HG03442 (cell line): ENCODE measurements around the gene TEX101.
"Not testable (repeated sequence)": the region's sequence is repeated elsewhere in the genome, so short reads cannot be mapped to it uniquely, and the experiment has no call there.

Experiments
- ATAC-seq: cut with Tn5 transposase; IDR thresholded peaks from one replicate; pipeline ENCODE4 v1.9.1; 2021; ENCODE audit warnings: mild to moderate bottlenecking, moderate library complexity; ENCODE audit not compliant: unreplicated experiment

TEX101 gene

DNA sequence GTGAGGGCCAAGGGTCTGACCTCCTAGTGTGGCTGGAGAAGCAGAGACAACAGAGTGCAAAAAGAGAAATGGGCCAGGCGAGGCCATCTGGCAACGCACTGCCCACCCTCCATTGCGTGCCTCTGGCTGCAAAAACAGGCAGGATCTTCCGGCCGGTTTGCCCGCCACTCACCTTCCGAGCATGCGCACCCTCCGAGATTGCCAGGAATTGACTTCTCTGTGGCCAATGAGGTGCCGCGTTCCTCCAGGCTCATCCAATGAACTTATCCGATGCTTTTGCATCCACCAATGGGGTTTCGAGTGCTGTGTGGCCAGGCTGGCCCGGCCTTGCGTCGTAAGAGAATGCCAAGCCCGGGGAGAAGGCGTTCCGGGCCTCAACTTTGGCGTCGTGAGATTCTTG lies at the start of gene TEX101:
Gene TEX101 (plus strand): TSS at position 337 of the 400 bp plus-strand sequence. CDS start 1,030 bp downstream, outside the sequence.
- ATAC-seq: no peak

DNA sequence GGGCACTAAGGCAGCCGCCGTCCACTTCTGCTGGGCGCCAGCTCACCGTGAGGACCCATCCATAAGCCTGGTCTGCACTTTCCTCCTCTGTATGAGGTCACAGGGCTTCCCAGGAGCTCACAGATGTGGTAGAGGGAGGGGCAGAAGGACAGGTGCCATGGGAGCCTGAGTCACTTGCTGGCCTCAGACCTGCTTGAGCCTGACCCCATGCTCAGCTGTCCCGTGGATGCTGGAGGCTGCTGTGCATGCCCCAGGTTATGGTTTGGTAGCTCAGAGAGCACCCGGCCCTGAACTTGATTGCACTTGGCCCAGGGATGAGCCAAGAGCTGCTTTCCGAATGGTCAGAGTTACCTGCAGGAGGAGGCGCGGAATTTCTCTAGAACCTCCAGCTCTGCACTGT lies 49.0 kb upstream of the TEX101 start:
- not testable (repeated sequence) for ATAC-seq

DNA sequence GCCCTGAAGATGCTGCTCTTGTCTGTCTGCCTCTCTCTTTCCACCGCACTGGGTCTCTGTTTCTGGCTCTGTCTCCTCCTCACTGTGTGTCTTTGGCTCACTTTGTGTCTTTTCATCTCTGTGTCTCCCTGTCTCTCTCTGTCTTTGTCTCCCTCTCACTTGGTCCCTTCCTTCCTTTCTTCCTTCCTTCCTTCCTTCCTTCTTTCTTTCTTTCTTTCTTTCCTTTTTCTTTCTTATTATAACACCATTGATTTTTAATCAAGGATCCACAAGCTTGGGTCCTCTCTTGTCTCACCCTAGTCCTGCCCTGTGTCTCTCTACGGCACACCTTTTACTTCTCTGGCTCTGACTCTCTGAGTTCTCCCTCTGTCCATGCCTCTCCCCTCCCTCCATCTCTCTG lies 46.9 kb upstream of the TEX101 start:
- ATAC-seq: no peak

DNA sequence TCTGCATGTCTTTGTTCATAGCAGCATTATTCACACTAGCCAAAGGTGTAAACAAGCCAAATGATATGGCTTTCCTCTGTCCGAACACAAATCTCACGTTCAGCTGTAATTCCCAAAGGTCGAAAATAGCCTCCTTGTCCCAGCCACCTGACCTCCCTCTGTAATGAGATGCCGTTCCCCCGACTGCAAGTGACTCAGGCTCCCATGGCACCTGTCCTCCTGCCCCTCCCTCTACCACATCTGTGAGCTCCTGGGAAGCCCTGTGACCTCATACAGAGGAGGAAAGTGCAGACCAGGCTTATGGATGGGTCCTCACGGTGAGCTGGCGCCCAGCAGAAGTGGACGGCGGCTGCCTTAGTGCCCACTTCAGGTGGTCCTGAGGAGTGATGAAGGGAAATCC lies 45.8 kb upstream of the TEX101 start:
- not testable (repeated sequence) for ATAC-seq

GRCh38 chr19:43371909-43372308 lies 42.8 kb upstream of the TEX101 start:
- no peak for ATAC-seq

GRCh38 chr19:43372462-43372861 lies 42.2 kb upstream of the TEX101 start:
- no peak for ATAC-seq

DNA sequence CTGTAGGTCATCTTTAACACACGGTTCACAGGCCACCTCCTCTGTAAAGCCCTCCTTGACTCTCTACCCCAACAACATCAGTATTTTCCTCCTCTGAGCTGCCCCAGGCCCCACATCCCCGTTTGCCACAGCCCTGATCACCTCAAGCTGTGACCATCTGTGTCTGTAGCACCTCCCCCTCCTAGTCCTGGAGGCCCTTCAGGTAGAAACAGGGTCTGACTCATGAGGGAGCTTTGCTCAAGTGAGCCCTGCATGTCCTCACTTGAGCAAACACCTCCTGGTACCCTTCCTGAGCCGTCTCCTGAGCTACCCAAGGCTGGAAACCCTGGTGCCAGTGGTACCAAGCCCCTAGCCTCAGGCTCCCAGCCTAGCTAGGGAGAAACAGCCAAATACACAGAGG lies 37.1 kb upstream of the TEX101 start:
- ATAC-seq: not testable (repeated sequence)

DNA sequence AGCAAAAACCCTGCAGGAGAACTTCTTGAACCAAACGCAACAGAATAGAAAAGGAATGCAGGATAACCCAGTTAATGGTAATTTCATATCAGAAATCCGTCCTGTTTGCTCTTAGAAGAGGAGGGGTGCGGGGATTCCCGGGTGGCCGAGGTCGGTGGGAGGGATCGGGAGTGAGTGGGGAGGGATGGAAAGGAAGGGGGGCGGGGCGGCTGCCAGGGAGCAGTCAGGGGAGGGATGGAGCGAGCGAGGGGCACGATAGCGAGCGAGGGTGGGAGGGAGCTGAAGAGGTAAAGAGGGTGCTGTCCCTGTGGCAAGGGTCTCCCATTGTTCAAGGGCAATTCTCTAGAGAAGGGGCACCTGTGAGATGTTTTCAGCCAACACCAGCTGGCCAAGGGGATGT lies 34.7 kb upstream of the TEX101 start:
- ATAC-seq: no peak

DNA sequence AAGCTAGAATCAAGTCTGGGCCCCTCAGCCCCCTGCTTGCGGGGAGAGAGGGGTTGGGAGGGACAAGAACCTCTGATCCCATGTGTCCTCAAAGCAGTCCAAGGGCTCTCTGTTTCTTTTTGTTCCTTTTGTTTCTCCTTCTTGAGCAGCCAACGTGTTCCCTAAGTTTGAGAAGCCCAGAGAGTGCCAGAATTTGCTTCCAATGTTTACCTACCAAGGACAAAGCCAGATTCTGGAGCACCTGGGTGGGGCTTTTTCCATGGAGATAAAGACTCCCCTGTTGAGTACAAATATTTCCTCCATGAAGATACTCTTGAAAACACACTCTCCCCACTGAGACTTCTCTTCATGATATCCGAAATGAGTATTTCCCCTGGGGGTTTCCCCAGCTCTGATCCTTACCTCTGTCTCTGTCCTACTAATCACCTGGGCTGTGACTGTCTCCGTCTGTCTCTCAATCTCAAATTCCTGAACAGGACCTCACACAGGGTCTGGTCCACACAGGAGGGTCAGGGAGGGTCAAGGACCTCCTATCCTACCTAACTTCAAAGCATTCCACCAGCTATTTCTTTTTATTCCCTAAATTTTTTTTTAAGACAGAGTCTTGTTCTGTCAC lies 33.8 kb upstream of the TEX101 start:
- ATAC-seq: no peak

DNA sequence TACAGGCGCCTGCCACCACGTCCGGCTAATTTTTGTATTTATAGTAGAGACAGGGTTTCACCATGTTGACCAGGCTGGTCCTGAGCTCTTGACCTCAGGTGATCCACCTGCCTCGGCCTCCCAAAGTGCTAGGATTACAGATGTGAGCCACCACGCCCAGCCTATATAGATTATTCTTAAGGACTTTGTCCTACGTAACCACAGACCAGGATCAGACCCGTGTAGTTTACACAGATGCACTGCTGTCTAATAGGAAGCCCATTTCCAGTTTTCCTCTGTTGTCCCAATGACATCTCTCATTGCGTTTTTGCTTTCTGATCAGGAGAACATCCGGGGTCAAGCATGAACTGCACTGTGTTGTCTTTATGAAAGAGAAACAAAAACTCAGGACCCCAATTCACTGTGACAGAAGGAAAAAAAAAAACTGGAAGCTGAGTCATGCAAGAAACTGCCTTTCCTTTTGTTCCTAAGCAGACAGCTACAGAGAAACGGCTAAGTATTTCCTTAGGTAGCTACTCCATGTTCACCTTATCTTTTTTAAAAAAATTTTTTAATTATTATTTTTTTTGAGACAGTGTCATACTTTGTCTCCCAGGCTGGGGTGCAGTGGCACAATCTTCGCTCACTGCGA lies 32.0 kb upstream of the TEX101 start:
- not testable (repeated sequence) for ATAC-seq

- not testable (repeated sequence) for ATAC-seq
These were observed 31.4 kb upstream of the TEX101 start for GRCh38 chr19:43383254-43383653.

GRCh38 chr19:43383759-43384158 lies 30.9 kb upstream of the TEX101 start:
- ATAC-seq: not testable (repeated sequence)

DNA sequence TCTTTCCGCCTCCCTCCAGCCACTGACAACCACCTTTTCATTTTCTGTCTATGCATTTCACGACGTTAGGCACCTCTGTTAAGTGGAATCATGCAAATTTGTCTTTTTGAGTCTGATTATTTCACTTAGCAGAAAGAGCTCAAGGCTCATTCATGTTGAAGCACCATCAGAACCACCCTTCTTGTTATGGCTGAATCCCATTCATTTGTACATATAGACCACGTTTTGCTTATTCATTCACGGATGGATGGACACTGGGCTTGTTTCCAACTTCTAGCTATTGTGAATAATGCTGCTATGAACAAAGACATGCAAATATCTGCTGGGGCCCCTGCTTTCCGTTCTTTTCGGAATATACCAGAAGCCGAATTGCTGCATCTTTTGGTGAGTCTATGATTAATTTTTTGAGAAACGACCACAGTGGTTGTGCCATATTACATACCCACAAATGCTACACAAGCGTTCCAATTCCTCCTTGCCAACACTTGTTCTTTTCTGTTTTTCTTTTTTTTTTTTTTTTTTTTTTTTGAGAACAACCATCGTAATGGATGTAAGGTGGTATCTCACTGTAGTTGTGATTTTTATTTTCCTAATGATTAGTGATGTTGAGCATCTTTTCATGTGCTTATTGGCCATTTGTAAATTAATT lies 23.7 kb upstream of the TEX101 start:
- ATAC-seq: not testable (repeated sequence)

DNA sequence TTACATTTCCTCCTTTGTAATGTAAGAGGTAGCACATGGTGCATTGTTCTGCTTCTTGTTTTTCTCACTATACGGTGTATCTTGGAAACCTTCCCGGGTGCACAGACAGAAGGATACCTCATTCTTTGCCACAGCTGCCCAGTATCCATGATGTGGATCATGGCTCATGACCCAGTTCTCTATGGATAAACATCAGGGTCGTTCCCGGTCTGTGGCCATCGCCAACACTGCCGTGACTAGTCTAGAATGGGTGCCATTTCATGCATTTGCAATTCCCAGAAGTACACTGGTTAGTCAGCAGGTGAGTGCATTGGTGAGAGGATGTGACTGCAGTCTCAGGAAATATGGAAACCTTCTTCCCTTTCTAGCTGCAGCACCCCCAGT lies 23.1 kb upstream of the TEX101 start:
- not testable (repeated sequence) for ATAC-seq

- ATAC-seq: not testable (repeated sequence)
These were observed 21.2 kb upstream of the TEX101 start for GRCh38 chr19:43393501-43393900.

DNA sequence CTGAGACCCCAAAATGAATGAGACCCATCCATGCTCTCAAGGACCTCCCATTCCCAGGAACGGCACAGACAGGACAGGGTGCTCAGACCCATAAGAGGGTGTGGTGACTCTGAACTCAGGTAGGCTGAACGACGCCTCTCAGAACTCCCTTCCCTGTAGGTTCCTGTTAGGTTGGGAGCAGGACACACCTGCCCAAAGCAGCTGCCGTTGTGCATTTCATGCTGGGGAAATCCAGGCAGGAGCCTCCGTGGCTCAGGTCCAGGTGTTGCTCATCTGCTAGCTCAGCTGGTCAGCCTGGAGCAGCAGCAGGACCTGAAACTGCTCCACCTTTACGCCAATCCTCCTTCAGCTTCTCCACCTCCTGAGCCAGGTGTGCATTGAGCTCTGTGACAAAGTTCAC lies 19.1 kb upstream of the TEX101 start:
- ATAC-seq: no peak

DNA sequence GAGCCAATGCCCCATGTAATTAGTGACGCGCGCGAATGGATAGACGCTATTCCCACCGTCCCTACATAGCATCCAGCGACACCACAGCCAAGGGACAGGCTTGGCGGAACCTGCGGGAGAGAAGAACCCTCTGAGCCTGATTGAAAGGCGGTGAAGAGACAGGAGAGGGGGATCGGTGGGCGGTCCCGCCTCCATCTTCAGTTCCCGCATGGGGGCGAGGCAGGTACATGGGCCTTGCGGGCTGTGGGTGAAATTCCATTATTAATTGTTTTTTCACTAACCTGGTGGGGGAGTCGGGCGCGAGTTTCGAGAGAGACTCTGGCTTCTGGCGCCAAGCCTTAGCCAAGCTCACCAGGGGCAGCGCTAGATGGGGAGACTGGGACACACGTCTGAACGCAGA lies 8.4 kb upstream of the TEX101 start:
- no peak for ATAC-seq

DNA sequence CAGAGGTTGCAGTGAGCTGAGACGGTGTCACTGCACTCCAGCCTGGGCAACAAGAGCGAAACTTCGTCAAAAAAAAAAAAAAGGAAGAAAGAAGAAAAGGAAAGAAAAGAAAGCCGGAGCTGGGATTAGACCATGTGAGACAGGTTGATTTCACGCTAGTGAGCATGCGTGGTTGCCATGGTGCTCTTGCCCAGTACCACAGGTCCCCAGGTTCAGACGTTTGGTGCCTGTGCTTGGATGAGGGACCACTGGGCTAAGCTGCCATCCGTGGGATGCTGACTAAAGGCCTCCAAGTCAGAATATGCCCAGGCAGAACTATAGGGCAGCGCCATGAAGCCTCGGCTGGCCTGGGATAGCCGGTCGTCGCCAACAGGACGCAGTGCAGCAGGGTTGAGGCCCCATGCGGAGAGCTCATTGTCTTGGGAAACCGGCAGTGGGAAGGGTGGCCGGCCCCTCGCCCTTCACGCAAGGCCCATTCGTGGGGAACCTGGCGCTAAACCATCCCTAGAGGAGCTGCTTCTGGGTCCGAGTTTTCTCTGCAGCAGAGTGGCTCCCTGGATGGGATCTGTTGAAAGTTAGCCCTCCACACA lies 7.2 kb upstream of the TEX101 start:
- ATAC-seq: no peak

GRCh38 chr19:43408043-43408442 lies 6.6 kb upstream of the TEX101 start:
- ATAC-seq: no peak

GRCh38 chr19:43409415-43409814 lies 5.3 kb upstream of the TEX101 start:
- no peak for ATAC-seq

- no peak for ATAC-seq
These were observed 2.2 kb upstream of the TEX101 start for GRCh38 chr19:43412441-43412840.
